Measurements from ENCODE around the gene RNF169. TPM values are rescaled to one million over a fixed set of nuclear protein-coding genes. Genes with fewer than 3 reads are reported as not detected.

The RNF169 gene
- total RNA-seq, 1 experiment from 2014 or later: 13.0 TPM

DNA sequence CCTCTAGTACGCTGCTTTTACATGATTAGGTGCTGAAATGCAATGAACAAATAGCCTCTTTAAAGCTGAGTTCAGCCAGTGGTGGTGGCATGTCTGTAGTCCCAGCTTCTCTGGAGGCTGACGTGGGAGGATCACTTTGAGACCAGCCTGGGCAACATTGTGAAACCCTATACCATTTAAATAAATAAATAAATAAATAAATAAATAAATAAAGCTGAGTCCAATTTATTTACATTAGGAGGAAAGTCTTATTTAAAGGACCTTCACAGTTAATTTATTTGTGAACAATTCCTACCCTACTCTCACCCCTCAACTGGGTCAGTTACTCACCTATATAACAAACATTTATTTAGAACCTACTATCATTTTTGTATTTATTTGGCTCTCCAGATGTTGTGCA, 12.6 kb upstream of the RNF169 start:
- Histone ChIP-seq H3K4me1 (ENCODE audit: insufficient read depth, low read length) (no peaks in the 10 kb centered on the region), H3K18ac (ENCODE audit: insufficient read length, low read depth, low read length) (no peak overlapping the region), H3K4me2 (ENCODE audit: insufficient read depth, insufficient read length, low read length) (no peak overlapping the region), H3K79me1 (ENCODE audit: insufficient read depth, low read depth, low read length, poor library complexity, severe bottlenecking) (no peaks in the 10 kb centered on the region), H3K23me2 (ENCODE audit: insufficient read length, low read depth, low read length, poor library complexity, severe bottlenecking) (peaks cover under 1% of the 10 kb centered on the region), H2AFZ (ENCODE audit: low read length) (no peak overlapping the region), H3K23ac (ENCODE audit: insufficient read length, low read depth, low read length) (no peak overlapping the region), H2BK20ac (ENCODE audit: low read depth, low read length, poor library complexity, severe bottlenecking) (no peak overlapping the region), H4K5ac (ENCODE audit: insufficient read length, low read depth, low read length) (no peak overlapping the region), H3K27ac (ENCODE audit: insufficient read length, low read depth, low read length) (no peak overlapping the region), H2BK120ac (ENCODE audit: low read depth, low read length, poor library complexity, severe bottlenecking) (no peak overlapping the region), H2BK12ac (ENCODE audit: insufficient read length, low read depth, low read length) (no peak overlapping the region), H2AK5ac (ENCODE audit: insufficient read length, low read length) (no peak overlapping the region), H4K91ac (ENCODE audit: insufficient read length, low read depth, low read length) (no peak overlapping the region), H2BK5ac (ENCODE audit: insufficient read length, low read length) (no peak overlapping the region), H3K56ac (ENCODE audit: insufficient read length, low read depth, low read length) (no peak overlapping the region), H3K9ac (ENCODE audit: extremely low read depth, insufficient read length, low read length) (no peak overlapping the region), H3K79me2 (ENCODE audit: insufficient read depth, low read length) (no peaks in the 10 kb centered on the region), H3K4ac (ENCODE audit: low read depth, low read length) (no peak overlapping the region), H2BK15ac (ENCODE audit: low read depth, low read length) (no peak overlapping the region), H4K8ac (replicated peaks; ENCODE audit: insufficient read length, low read depth, low read length) (no peak overlapping the region), H3K9me3 (ENCODE audit: control insufficient read depth, low read depth, low read length) (no peaks in the 10 kb centered on the region), H3T11ph (ENCODE audit: low read length) (no peak overlapping the region), H4K20me1 (ENCODE audit: control insufficient read depth, insufficient read depth, insufficient read length) (no peaks in the 10 kb centered on the region), H3K14ac (ENCODE audit: insufficient read depth, low read length) (no peak overlapping the region), H3K27me3 (ENCODE audit: insufficient read depth, low read length) (peaks cover 14% of the 10 kb centered on the region; the same call in 1 of the 2 replicates)
- peaks cover 0 to 6% (median 6%) of the 10 kb centered on the region in 3 experiments; a peak in 5 of 7 replicates for H3K36me3 Mint-ChIP-seq (ENCODE audit: insufficient read depth in 1 of 3, low read depth in 3 of 3)
- peaks cover 0 to 4% of the 10 kb centered on the region in 2 experiments; a peak in 2 of 4 replicates for H3K4me1 Mint-ChIP-seq
- TF ChIP-seq, protein P1, sequence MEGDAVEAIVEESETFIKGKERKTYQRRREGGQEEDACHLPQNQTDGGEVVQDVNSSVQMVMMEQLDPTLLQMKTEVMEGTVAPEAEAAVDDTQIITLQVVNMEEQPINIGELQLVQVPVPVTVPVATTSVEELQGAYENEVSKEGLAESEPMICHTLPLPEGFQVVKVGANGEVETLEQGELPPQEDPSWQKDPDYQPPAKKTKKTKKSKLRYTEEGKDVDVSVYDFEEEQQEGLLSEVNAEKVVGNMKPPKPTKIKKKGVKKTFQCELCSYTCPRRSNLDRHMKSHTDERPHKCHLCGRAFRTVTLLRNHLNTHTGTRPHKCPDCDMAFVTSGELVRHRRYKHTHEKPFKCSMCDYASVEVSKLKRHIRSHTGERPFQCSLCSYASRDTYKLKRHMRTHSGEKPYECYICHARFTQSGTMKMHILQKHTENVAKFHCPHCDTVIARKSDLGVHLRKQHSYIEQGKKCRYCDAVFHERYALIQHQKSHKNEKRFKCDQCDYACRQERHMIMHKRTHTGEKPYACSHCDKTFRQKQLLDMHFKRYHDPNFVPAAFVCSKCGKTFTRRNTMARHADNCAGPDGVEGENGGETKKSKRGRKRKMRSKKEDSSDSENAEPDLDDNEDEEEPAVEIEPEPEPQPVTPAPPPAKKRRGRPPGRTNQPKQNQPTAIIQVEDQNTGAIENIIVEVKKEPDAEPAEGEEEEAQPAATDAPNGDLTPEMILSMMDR (conservative IDR thresholded peaks at IDR 0.05): no peak
- whole genome bisulfite sequencing (ENCODE audit: extremely low coverage, insufficient read length, low lambda C conversion rate): no CpG with 5 or more reads among the region's 2 CpGs
- H3K9me3 Mint-ChIP-seq: peaks cover 12 to 15% of the 10 kb centered on the region in 2 experiments
- H3K27ac Mint-ChIP-seq: no peak overlapping the region
- no peak for DNase-seq
- H3K4me3 Mint-ChIP-seq: no peak overlapping the region
- peaks cover 35% of the 10 kb centered on the region for H3K27me3 Mint-ChIP-seq (ENCODE audit: low read depth)

Data from H9 (cell line).